HG03565 (cell line): ENCODE results near the gene ZNF214.
A peak's percentile ranks its signal among the peaks of the same experiment; 100 is the strongest.

Source experiments
- ATAC-seq: cut with Tn5 transposase; IDR thresholded peaks from one replicate; pipeline ENCODE4 v1.9.1; 2021; ENCODE audit warnings: mild to moderate bottlenecking, moderate library complexity; ENCODE audit not compliant: unreplicated experiment

ZNF214 gene

GRCh38 chr11:7020183-7020917 lies at the start of gene ZNF214, which contains the start of gene NLRP14:
Gene ZNF214, minus strand, starts transcription at chr11:7020346. Its CDS starts 17,511 bp downstream, at chr11:7002835.
Gene NLRP14, plus strand, starts transcription at chr11:7020479. Its CDS starts 18,108 bp downstream, at chr11:7038587.
- ATAC-seq: no peak

- ATAC-seq: no peak
Measured at GRCh38 chr11:7062534-7062933, 42.4 kb upstream of the ZNF214 start.

- no peak for ATAC-seq
Measured at GRCh38 chr11:7060868-7061267, 40.7 kb upstream of the ZNF214 start.

GRCh38 chr11:7057641-7058040 lies 37.5 kb upstream of the ZNF214 start:
- no peak for ATAC-seq

GRCh38 chr11:7056828-7057513 lies 36.8 kb upstream of the ZNF214 start:
- peak; percentile 37 for ATAC-seq

GRCh38 chr11:7050191-7050590 lies 30.0 kb upstream of the ZNF214 start:
- ATAC-seq: peak; percentile 84

GRCh38 chr11:7046474-7047175 lies 26.5 kb upstream of the ZNF214 start:
- no peak for ATAC-seq

GRCh38 chr11:7034019-7034418 lies 13.9 kb upstream of the ZNF214 start:
- no peak for ATAC-seq

- ATAC-seq: no peak
Measured at GRCh38 chr11:7032692-7033091, 12.5 kb upstream of the ZNF214 start.

GRCh38 chr11:7031471-7031871 lies 11.3 kb upstream of the ZNF214 start:
- no peak for ATAC-seq

GRCh38 chr11:7030836-7031235 lies 10.7 kb upstream of the ZNF214 start:
- ATAC-seq: no peak

GRCh38 chr11:7028141-7028540 lies 8.0 kb upstream of the ZNF214 start:
- ATAC-seq: no peak

GRCh38 chr11:7021318-7021717 lies 1.2 kb upstream of the ZNF214 start:
- ATAC-seq: no peak

GRCh38 chr11:7019500-7020182 lies 505 bp downstream of the ZNF214 start:
- no peak for ATAC-seq

GRCh38 chr11:7016011-7016410 lies 4.1 kb downstream of the ZNF214 start:
- no peak for ATAC-seq

GRCh38 chr11:7014118-7014517 lies 6.0 kb downstream of the ZNF214 start:
- ATAC-seq: no peak

GRCh38 chr11:7004482-7004881 lies 15.7 kb downstream of the ZNF214 start:
- no peak for ATAC-seq

- no peak for ATAC-seq
Measured at GRCh38 chr11:6995703-6996102, 24.4 kb downstream of the ZNF214 start.

- ATAC-seq: no peak
Measured at GRCh38 chr11:6992457-6993417, 27.4 kb downstream of the ZNF214 start.

GRCh38 chr11:6992026-6992425 lies 28.1 kb downstream of the ZNF214 start:
- no peak for ATAC-seq
